PC-9 (cell line): Measurements from ENCODE around the gene ZBTB4. TPM values are rescaled to one million over a fixed set of nuclear protein-coding genes. Genes with fewer than 3 reads are reported as not detected.

Source experiments
- BruUV-seq: library from RNA; stranded (reverse); fragments of 400-500 nt; replicated peaks from 2 replicates; lab custom pipeline; 2021; lab: Mats Ljungman, UMichigan
- CTCF ChIA-PET: fragments of 300-600 bp; sonication (Branson Sonifier 250); formaldehyde crosslinking; loops from one replicate; lab custom pipeline; 2022; ENCODE audit warnings: antibody characterized with exemption; lab: Charles Lee
- POLR2A ChIA-PET: fragments of 300-600 bp; sonication (Branson Sonifier 250); formaldehyde crosslinking; loops from one replicate; lab custom pipeline; 2022; ENCODE audit warnings: antibody characterized with exemption; ENCODE audit not compliant: unreplicated experiment; lab: Charles Lee
- DNase-seq, 2 experiments: peaks; one replicate each; pipeline versions ENCODE4 v3.0.0 to v3.0.0-alpha.2; 2015 to 2022; ENCODE audit warnings: mixed read lengths in 1 of 2
- H2AFZ ChIP-seq: fragments of 200-600 bp; sonication (generic); 2 replicates; pipeline ENCODE4 v1.8.1; 2017; ENCODE audit warnings: antibody characterized with exemption
- H3F3A ChIP-seq: fragments of 200-600 bp; sonication (generic); 2 replicates; pipeline ENCODE4 v1.8.1; 2017; ENCODE audit warnings: antibody characterized with exemption, mild to moderate bottlenecking, low read depth; ENCODE audit not compliant: insufficient read depth
- H3K27ac ChIP-seq: fragments of 200-600 bp; sonication (generic); 2 replicates; pipeline ENCODE4 v1.6.1; 2016; ENCODE audit warnings: mixed run types
- H3K27me3 ChIP-seq: fragments of 200-600 bp; sonication (generic); 2 replicates; pipeline ENCODE4 v1.6.1; 2016; ENCODE audit warnings: low read depth, mixed run types; ENCODE audit not compliant: insufficient read depth
- H3K36me3 ChIP-seq: fragments of 200-600 bp; sonication (generic); 2 replicates; pipeline ENCODE4 v1.6.1; 2016; ENCODE audit warnings: low read depth, mixed run types
- H3K4me1 ChIP-seq: fragments of 200-600 bp; sonication (generic); replicated peaks from 2 replicates; pipeline ENCODE4 v1.6.1; 2016; ENCODE audit warnings: mixed run types; ENCODE audit not compliant: insufficient read depth
- H3K4me2 ChIP-seq: fragments of 200-600 bp; sonication (generic); 2 replicates; pipeline ENCODE4 v1.6.1; 2017; ENCODE audit warnings: mixed run types
- H3K4me3 ChIP-seq: fragments of 200-600 bp; sonication (generic); 2 replicates; pipeline ENCODE4 v1.6.1; 2016; ENCODE audit warnings: mixed run types
- H3K79me2 ChIP-seq: fragments of 200-600 bp; sonication (generic); 2 replicates; pipeline ENCODE4 v1.6.1; 2017; ENCODE audit warnings: low read depth, mixed run types
- H3K9me2 ChIP-seq: fragments of 200-600 bp; sonication (generic); 2 replicates; pipeline ENCODE4 v1.8.1; 2017; ENCODE audit warnings: mild to moderate bottlenecking; ENCODE audit not compliant: insufficient read depth
- H3K9me3 ChIP-seq: fragments of 200-600 bp; sonication (generic); 2 replicates; pipeline ENCODE4 v1.8.1; 2016; ENCODE audit warnings: low read depth; ENCODE audit not compliant: insufficient read depth
- H4K20me1 ChIP-seq: fragments of 200-600 bp; sonication (generic); 2 replicates; pipeline ENCODE4 v1.8.1; 2017; ENCODE audit not compliant: insufficient read depth
- CTCF ChIP-seq: fragments of 200-600 bp; sonication (generic); conservative IDR thresholded peaks from 2 replicates; pipeline ENCODE4 v1.6.1; 2017; ENCODE audit warnings: mixed run types, antibody characterized with exemption, mild to moderate bottlenecking, moderate library complexity
- EZH2 ChIP-seq: fragments of 200-600 bp; sonication (generic); IDR thresholded peaks from 2 replicates; pipeline ENCODE4 v1.8.0; 2017; ENCODE audit warnings: antibody characterized with exemption, low read depth
- intact Hi-C: fragments of 100-400 bp; cut with micrococcal nuclease; formaldehyde crosslinking; loops from one replicate; pipeline ENCODE4 v1.10.0; 2022; ENCODE audit not compliant: unreplicated experiment
- total RNA-seq: library from RNA; stranded (reverse); gene quantifications from 2 replicates; pipeline ENCODE4 v1.2.3, GENCODE V29; 2021

The ZBTB4 gene
- total RNA-seq, 1 experiment from 2014 or later, result 54.0 TPM

GRCh38 chr17:7509937-7510336, 30.5 kb upstream of the ZBTB4 start:
- DNase-seq, result no peak
- Histone ChIP-seq H3K79me2 (no peaks in the 10 kb centered on the region), H3K9me3 (no peaks in the 10 kb centered on the region), H3F3A (peaks cover 5% of the 10 kb centered on the region; the same call in 1 of the 2 replicates), H3K9me2 (no peaks in the 10 kb centered on the region), H3K4me1 (no peaks in the 10 kb centered on the region), H3K4me3 (no peak overlapping the region), H2AFZ (no peak overlapping the region), H3K4me2 (no peak overlapping the region), H3K36me3 (peaks cover 8% of the 10 kb centered on the region; the same call in 1 of the 2 replicates), H4K20me1 (no peaks in the 10 kb centered on the region), H3K27me3 (no peaks in the 10 kb centered on the region), H3K27ac (no peak overlapping the region)
- TF ChIP-seq CTCF (no peak), EZH2 (no peak)
- ChIA-PET POLR2A (no interaction called here), CTCF (no interaction called here)
- no TSS peak for BruUV-seq
- intact Hi-C loops, result loop anchor here (5.0 kb wide), 1 partner anchor 177 kb away; the partner anchor contains the start of genes TP53 and WRAP53

DNA sequence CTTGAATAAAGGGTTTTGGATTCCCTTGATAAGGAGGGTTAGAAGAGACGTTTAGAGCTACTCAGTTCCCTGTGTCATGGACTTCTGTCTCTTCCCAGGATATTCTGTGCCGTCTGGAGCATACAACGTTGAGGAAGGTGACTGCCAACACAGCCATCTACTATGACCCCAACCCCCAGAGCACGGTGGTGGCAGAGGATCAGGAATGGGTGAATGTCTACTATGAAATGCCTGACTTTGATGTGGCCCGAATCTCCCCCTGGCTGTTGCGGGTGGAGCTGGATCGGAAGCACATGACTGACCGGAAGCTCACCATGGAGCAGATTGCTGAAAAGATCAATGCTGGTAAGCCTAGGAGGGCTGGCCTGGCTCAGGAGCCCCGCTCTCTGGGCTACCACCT, 29.4 kb upstream of the ZBTB4 start:
- no peak for DNase-seq
- no peaks in the 10 kb centered on the region for H4K20me1 ChIP-seq
- POLR2A ChIA-PET, result no interaction called here
- no peaks in the 10 kb centered on the region for H3K9me2 ChIP-seq
- no peaks in the 10 kb centered on the region for H3K9me3 ChIP-seq
- peaks cover 8% of the 10 kb centered on the region; the same call in 1 of the 2 replicates for H3K36me3 ChIP-seq
- no peaks in the 10 kb centered on the region for H3K27me3 ChIP-seq
- H3F3A ChIP-seq, result peaks cover 5% of the 10 kb centered on the region; the same call in 1 of the 2 replicates
- intact Hi-C loops, result no loop called here
- H3K4me1 ChIP-seq, result no peaks in the 10 kb centered on the region
- no peaks in the 10 kb centered on the region for H3K79me2 ChIP-seq
- H3K4me3 ChIP-seq, result no peak overlapping the region
- H3K4me2 ChIP-seq, result no peak overlapping the region
- TF ChIP-seq EZH2, result no peak
- TF ChIP-seq CTCF, result no peak
- no TSS peak for BruUV-seq
- H2AFZ ChIP-seq, result no peak overlapping the region
- CTCF ChIA-PET, result no interaction called here
- no peak overlapping the region for H3K27ac ChIP-seq

GRCh38 chr17:7508145-7508544, 28.7 kb upstream of the ZBTB4 start:
- H3K36me3 ChIP-seq, result peaks cover 8% of the 10 kb centered on the region; the same call in 1 of the 2 replicates
- peaks cover 5% of the 10 kb centered on the region; the same call in 1 of the 2 replicates for H3F3A ChIP-seq
- CTCF ChIA-PET, result interaction anchor here (1.0 kb wide), 1 partner anchor 152 kb away, joined by 3 read pairs; no protein-coding TSS in a partner anchor
- H4K20me1 ChIP-seq, result no peaks in the 10 kb centered on the region
- no peak overlapping the region for H3K4me2 ChIP-seq
- no peak for TF ChIP-seq CTCF
- TF ChIP-seq EZH2, result no peak
- no peaks in the 10 kb centered on the region for H3K4me1 ChIP-seq
- no peak for DNase-seq
- H3K9me3 ChIP-seq, result no peaks in the 10 kb centered on the region
- H3K27me3 ChIP-seq, result no peaks in the 10 kb centered on the region
- H3K79me2 ChIP-seq, result no peaks in the 10 kb centered on the region
- H3K27ac ChIP-seq, result no peak overlapping the region
- no TSS peak for BruUV-seq
- intact Hi-C loops, result no loop called here
- POLR2A ChIA-PET, result interaction anchor here (0.7 kb wide), 1 partner anchor 11 kb away, joined by 8 read pairs; no protein-coding TSS in a partner anchor
- no peak overlapping the region for H3K4me3 ChIP-seq
- H3K9me2 ChIP-seq, result no peaks in the 10 kb centered on the region
- H2AFZ ChIP-seq, result no peak overlapping the region
